H1 (cell line): ENCODE measurements around the gene MORC4. TPM values are rescaled to one million over a fixed set of nuclear protein-coding genes. Genes with fewer than 3 reads are reported as not detected.
A peak's percentile ranks its signal among the peaks of the same experiment; 100 is the strongest.

Experiments
- CTCF ChIA-PET: fragments of 300-600 bp; sonication (Branson Sonifier 250); formaldehyde crosslinking; loops from one replicate; lab custom pipeline; 2021; ENCODE audit not compliant: partially characterized antibody; lab: Charles Lee
- POLR2A ChIA-PET: fragments of 300-600 bp; sonication (Branson Sonifier 250); formaldehyde crosslinking; loops from one replicate; lab custom pipeline; 2021; ENCODE audit warnings: inconsistent platforms; ENCODE audit not compliant: partially characterized antibody; lab: Charles Lee
- DNase-seq, 2 experiments: peaks; one replicate each; pipeline versions ENCODE4 v3.0.0 to v3.0.0-alpha.2; 2010 to 2022; ENCODE audit warnings: low spot score in 2 of 2, low read depth in 1 of 2, mixed read lengths in 1 of 2
- FAIRE-seq: peaks from 2 replicates; lab custom pipeline; 2011; peaks lifted over from hg19 to GRCh38; lab: Jason Lieb, UNC
- H2AFZ ChIP-seq: 2 replicates; pipeline ENCODE4 v1.8.1; 2012; ENCODE audit warnings: low read length, inconsistent platforms
- H2AK5ac ChIP-seq: 2 replicates; pipeline ENCODE4 v1.6.1; 2013; ENCODE audit warnings: low read depth, low read length
- H2BK120ac ChIP-seq: replicated peaks from 2 replicates; pipeline ENCODE3; 2013; ENCODE audit warnings: low read depth, low read length, inconsistent platforms
- H2BK12ac ChIP-seq: 2 replicates; pipeline ENCODE4 v1.6.1; 2013; ENCODE audit warnings: low read depth, low read length
- H2BK15ac ChIP-seq: 2 replicates; pipeline ENCODE4 v1.6.1; 2013; ENCODE audit warnings: low read length
- H2BK20ac ChIP-seq: 2 replicates; pipeline ENCODE4 v1.6.1; 2013; ENCODE audit warnings: low read length
- H2BK5ac ChIP-seq: 2 replicates; pipeline ENCODE4 v1.6.1; 2013; ENCODE audit warnings: low read depth, low read length
- H3K14ac ChIP-seq: 2 replicates; pipeline ENCODE4 v1.6.1; 2013; ENCODE audit warnings: inconsistent platforms; ENCODE audit not compliant: insufficient read length
- H3K18ac ChIP-seq: 2 replicates; pipeline ENCODE4 v1.6.1; 2013; ENCODE audit warnings: low read length; ENCODE audit errors: extremely low read depth
- H3K23ac ChIP-seq: 2 replicates; pipeline ENCODE4 v1.6.1; 2013; ENCODE audit warnings: inconsistent platforms; ENCODE audit not compliant: insufficient read length
- H3K23me2 ChIP-seq: 2 replicates; pipeline ENCODE4 v1.6.1; 2013; ENCODE audit warnings: low read depth, low read length
- H3K27ac ChIP-seq: 2 replicates; pipeline ENCODE4 v1.6.1; 2011; ENCODE audit warnings: low read depth, low read length, inconsistent platforms
- H3K27me3 ChIP-seq, 4 experiments: replicated peaks in 1 of 4; 1 replicate in 1 of 4; 2 replicates in 3 of 4; pipeline versions ENCODE4 v1.6.1 to v1.8.1; 2011 to 2013; ENCODE audit warnings: low read length in 3 of 4, mild to moderate bottlenecking in 3 of 4, inconsistent platforms in 2 of 4, mixed read lengths in 2 of 4, moderate library complexity in 1 of 4; ENCODE audit not compliant: control insufficient read depth in 3 of 4, insufficient read depth in 3 of 4; ENCODE audit errors: extremely low read depth in 1 of 4
- H3K36me3 ChIP-seq, 4 experiments: 2 replicates each; pipeline versions ENCODE4 v1.6.1 to v1.8.1; 2011 to 2013; ENCODE audit warnings: mild to moderate bottlenecking in 4 of 4, low read length in 3 of 4, moderate library complexity in 2 of 4, control low read depth in 1 of 4, inconsistent platforms in 1 of 4; ENCODE audit not compliant: insufficient read depth in 4 of 4, control insufficient read depth in 2 of 4
- H3K4ac ChIP-seq: replicated peaks from 2 replicates; pipeline ENCODE3; 2013; ENCODE audit warnings: low read length, low read depth, mixed read lengths, inconsistent platforms; ENCODE audit not compliant: insufficient read length
- H3K4me1 ChIP-seq, 4 experiments: replicated peaks in 1 of 4; 1 replicate in 1 of 4; 2 replicates in 3 of 4; pipeline versions ENCODE4 v1.6.1 to v1.8.1; 2011 to 2013; ENCODE audit warnings: low read length in 3 of 4, inconsistent platforms in 2 of 4, mixed read lengths in 1 of 4; ENCODE audit not compliant: insufficient read depth in 4 of 4, control insufficient read depth in 3 of 4
- H3K4me2 ChIP-seq, 2 experiments: 2 replicates each; pipeline versions ENCODE4 v1.6.1 to v1.8.1; 2011 to 2013; ENCODE audit warnings: low read depth in 2 of 2, low read length in 2 of 2, control low read depth in 1 of 2, inconsistent platforms in 1 of 2, mild to moderate bottlenecking in 1 of 2; ENCODE audit not compliant: insufficient read depth in 1 of 2
- H3K4me3 ChIP-seq, 4 experiments: fragments of 200-600, 300-600 bp in 1 of 4; sonication (generic), shearing (Covaris generic), sonication (Bioruptor Twin) in 1 of 4; 2 replicates each; pipeline versions ENCODE4 v1.5.1 to v1.8.1; 2011 to 2016; ENCODE audit warnings: low read length in 4 of 4, low read depth in 3 of 4, control low read depth in 2 of 4, inconsistent platforms in 2 of 4, mild to moderate bottlenecking in 2 of 4, mixed read lengths in 1 of 4, moderate library complexity in 1 of 4; ENCODE audit not compliant: insufficient read depth in 2 of 4; ENCODE audit errors: extremely low read depth in 1 of 4
- H3K56ac ChIP-seq: replicated peaks from 2 replicates; pipeline ENCODE3; 2013; ENCODE audit warnings: low read depth, mild to moderate bottlenecking, mixed read lengths, low read length, inconsistent platforms; ENCODE audit not compliant: insufficient read length
- H3K79me1 ChIP-seq: 2 replicates; pipeline ENCODE4 v1.6.1; 2013; ENCODE audit warnings: low read depth, low read length, control low read depth
- H3K79me2 ChIP-seq, 2 experiments: 2 replicates each; pipeline versions ENCODE4 v1.6.1 to v1.8.1; 2012 to 2013; ENCODE audit warnings: low read length in 2 of 2, mild to moderate bottlenecking in 2 of 2, inconsistent platforms in 1 of 2; ENCODE audit not compliant: insufficient read depth in 2 of 2, control insufficient read depth in 1 of 2
- H3K9ac ChIP-seq, 4 experiments: replicated peaks in 1 of 4; 1 replicate in 1 of 4; 2 replicates in 3 of 4; pipeline versions ENCODE4 v1.6.1 to v1.8.1; 2011 to 2013; ENCODE audit warnings: low read depth in 3 of 4, low read length in 3 of 4, control low read depth in 2 of 4, mild to moderate bottlenecking in 2 of 4, moderate library complexity in 2 of 4, inconsistent platforms in 1 of 4; ENCODE audit errors: extremely low read depth in 1 of 4
- H3K9me3 ChIP-seq, 2 experiments: 2 replicates each; pipeline versions ENCODE4 v1.6.1 to v1.8.1; 2012 to 2013; ENCODE audit warnings: mild to moderate bottlenecking in 2 of 2, moderate library complexity in 2 of 2, control low read depth in 1 of 2, inconsistent platforms in 1 of 2, low read depth in 1 of 2, low read length in 1 of 2, mixed read lengths in 1 of 2; ENCODE audit not compliant: insufficient read depth in 2 of 2
- H4K20me1 ChIP-seq, 2 experiments: replicated peaks in 1 of 2; 2 replicates each; pipeline versions ENCODE3 to v1.8.1; 2011 to 2013; ENCODE audit warnings: inconsistent platforms in 2 of 2, low read length in 2 of 2, mild to moderate bottlenecking in 1 of 2; ENCODE audit not compliant: insufficient read depth in 2 of 2, control insufficient read depth in 1 of 2
- H4K5ac ChIP-seq: 2 replicates; pipeline ENCODE4 v1.6.1; 2013; ENCODE audit warnings: low read length, low read depth, mixed read lengths, inconsistent platforms; ENCODE audit not compliant: insufficient read length
- H4K8ac ChIP-seq: 2 replicates; pipeline ENCODE4 v1.8.0; 2013; ENCODE audit warnings: mild to moderate bottlenecking, moderate library complexity, low read length, inconsistent platforms; ENCODE audit not compliant: insufficient read depth; ENCODE audit errors: extremely low read depth
- H4K91ac ChIP-seq: replicated peaks from 2 replicates; pipeline ENCODE3; 2013; ENCODE audit warnings: low read length, mixed read lengths, inconsistent platforms; ENCODE audit not compliant: insufficient read length
- E2F6 ChIP-seq: IDR thresholded peaks from 2 replicates; pipeline ENCODE4 v1.6.1; 2012; ENCODE audit warnings: inconsistent platforms
- MAX ChIP-seq: IDR thresholded peaks from 2 replicates; pipeline ENCODE4 v1.6.1; 2012; ENCODE audit warnings: inconsistent platforms
- RFX5 ChIP-seq: IDR thresholded peaks from 2 replicates; pipeline ENCODE4 v1.6.1; 2011; ENCODE audit warnings: low read depth, low read length, improper control_type of control experiment, borderline replicate concordance
- RNF2 ChIP-seq: fragments of 200-900, 300-1000 bp; sonication (generic); IDR thresholded peaks from 2 replicates; pipeline ENCODE4 v1.7.1; 2016; ENCODE audit warnings: borderline replicate concordance, low read depth, mild to moderate bottlenecking, antibody characterized with exemption, low read length; ENCODE audit not compliant: poor library complexity, severe bottlenecking; ENCODE audit errors: missing control alignments
- TAF1 ChIP-seq: IDR thresholded peaks from 2 replicates; pipeline ENCODE4 v1.6.1; 2011; ENCODE audit warnings: mild to moderate bottlenecking, low read depth, low read length
- TBP ChIP-seq: IDR thresholded peaks from 2 replicates; pipeline ENCODE4 v1.6.1; 2011; ENCODE audit warnings: low read depth, low read length, improper control_type of control experiment
- TEAD4 ChIP-seq: IDR thresholded peaks from 2 replicates; pipeline ENCODE4 v1.6.1; 2012; ENCODE audit warnings: low read depth, low read length, inconsistent platforms, mixed read lengths
- YY1 ChIP-seq: IDR thresholded peaks from 2 replicates; pipeline ENCODE4 v1.6.1; 2011; ENCODE audit warnings: low read depth, mild to moderate bottlenecking, low read length
- WGBS, 2 experiments: shearing (Covaris generic) in 1 of 2; methylation state at CpG; one replicate each; pipeline versions ENCODE4 v1.1.6 to v1.1.7; 2013 to 2015; ENCODE audit warnings: low lambda C conversion rate in 2 of 2, mixed read lengths in 2 of 2, inconsistent platforms in 1 of 2, low coverage in 1 of 2, missing lambda C conversion rate in 1 of 2; ENCODE audit not compliant: insufficient replicate concordance in 2 of 2, insufficient coverage in 1 of 2, insufficient read length in 1 of 2; ENCODE audit errors: extremely low coverage in 1 of 2, missing lambda C conversion rate in 1 of 2; 5-methylcytosine and 5-hydroxymethylcytosine counted together
- long read RNA-seq, 2 experiments: library from RNA in 1 of 2; library from capped mRNA in 1 of 2; stranded (forward); transcript quantifications; one replicate each; pipeline ENCODE4 v2.0.0, GENCODE V29; 2021; ENCODE audit warnings: inconsistent platforms in 1 of 2
- polyA minus RNA-seq, 3 experiments: library from RNA; depleted of rRNA, polyadenylated mRNA; stranded (reverse); fragments of >200 nt; gene quantifications; 1 replicate in 2 of 3; 2 replicates in 1 of 3; pipeline ENCODE4 v1.2.3, GENCODE V29; 2011
- polyA plus RNA-seq, 7 experiments: library from polyadenylated mRNA; depleted of rRNA in 3 of 7; stranded (reverse) in 5 of 7; unstranded in 2 of 7; fragments of >200 nt in 5 of 7; fragments of 200-250 nt in 2 of 7; gene quantifications; 1 replicate in 5 of 7; 2 replicates in 1 of 7; 4 replicates in 1 of 7; pipeline versions ENCODE4 v1.2.1 to v1.2.3, GENCODE V29; 2011 to 2013; ENCODE audit warnings: missing spikeins in 2 of 7, mixed read lengths in 2 of 7
- total RNA-seq: library from RNA; stranded (reverse); fragmentation: NEBNext Ultra II Directional; extraction: Animal tissue kit (Norgen Biotek cat#: 25700); gene quantifications from 2 replicates; pipeline ENCODE4 v1.2.1, GENCODE V29; 2021

MORC4 gene
- 1.9 and 2.5 TPM in 2 replicates for total RNA-seq
- 0.77 and 1.4 TPM in 2 replicates for polyA plus RNA-seq (2011; rRNA removed)
- polyA plus RNA-seq (2011; cell fraction: cytosol; rRNA removed), result 1.5 TPM
- 2.2 TPM for polyA plus RNA-seq (2011; cell fraction: nucleus; rRNA removed)
- 1.7 to 2.4 TPM (median 1.9 TPM) in 4 replicates for polyA plus RNA-seq (2012, experiment 1 of 2)
- polyA plus RNA-seq (2012, experiment 2 of 2), result 0.20 TPM
- 1.9 TPM for polyA plus RNA-seq (2013, experiment 1 of 2)
- 1.7 TPM for polyA plus RNA-seq (2013, experiment 2 of 2)
- polyA minus RNA-seq (2011; rRNA and poly(A)+ RNA removed), result 1.4 and 2.3 TPM in 2 replicates
- 1.2 TPM for polyA minus RNA-seq (2011; cell fraction: cytosol; rRNA and poly(A)+ RNA removed)
- polyA minus RNA-seq (2011; cell fraction: nucleus; rRNA and poly(A)+ RNA removed), result 3.2 TPM
- long read RNA-seq, experiment 1, result 0 reads
- long read RNA-seq, experiment 2, partial matches to known transcripts, result 0 of 1 reads
- long read RNA-seq, experiment 2, other reads (novel, unspliced or antisense), result 1 of 1 reads

- H3K4me2 ChIP-seq, result peak within 1 kb of the TSS; percentile 55 to 74
- peak within 1 kb of the TSS; percentile 81 for H2AFZ ChIP-seq
- H3K9me3 ChIP-seq, result peaks cover 0 to 4% of the 10 kb centered on the region in 2 experiments; a peak in 1 of 4 replicates
- H3K79me1 ChIP-seq, result no peaks in the 10 kb centered on the region
- no peak within 1 kb of the TSS; a peak in 1 of 7 replicates for H3K9ac ChIP-seq
- H4K5ac ChIP-seq, result no peak within 1 kb of the TSS
- H3K36me3 ChIP-seq, result no peaks in the 10 kb centered on the region
- no peak within 1 kb of the TSS for H4K8ac ChIP-seq
- H2BK120ac ChIP-seq, result no peak within 1 kb of the TSS
- no peak for FAIRE-seq
- no peak within 1 kb of the TSS for H2AK5ac ChIP-seq
- peak within 1 kb of the TSS; percentile 40 to 64 (median 54) for H3K4me3 ChIP-seq
- no peak within 1 kb of the TSS for H3K23ac ChIP-seq
- H2BK12ac ChIP-seq, result no peak within 1 kb of the TSS
- no peak within 1 kb of the TSS for H2BK20ac ChIP-seq
- H4K20me1 ChIP-seq, result no peaks in the 10 kb centered on the region
- H3K23me2 ChIP-seq, result peaks cover 2% of the 10 kb centered on the region; the same call in 1 of the 2 replicates
- 0% methylated on average over 4 of the region's 42 CpGs; no CpG with 5 or more reads in 1 of the 2 experiments for WGBS, 2 experiments
- H2BK5ac ChIP-seq, result no peak within 1 kb of the TSS
- H3K14ac ChIP-seq, result no peak within 1 kb of the TSS
- H3K56ac ChIP-seq, result no peak within 1 kb of the TSS
- no peak within 1 kb of the TSS for H4K91ac ChIP-seq
- ChIA-PET POLR2A (no interaction called here), CTCF (interaction anchor here (2.1 kb wide), 1 partner anchor 14 kb away, joined by 4 read pairs; no protein-coding TSS in a partner anchor)
- H3K18ac ChIP-seq, result no peak within 1 kb of the TSS
- no peak within 1 kb of the TSS for H3K27ac ChIP-seq
- DNase-seq, result peak; percentile 58 to 74
- no peaks in the 10 kb centered on the region; a peak in 1 of 7 replicates for H3K4me1 ChIP-seq
- H2BK15ac ChIP-seq, result no peak within 1 kb of the TSS
- peaks cover 0 to 6% (median 0%) of the 10 kb centered on the region in 4 experiments; a peak in 3 of 7 replicates for H3K27me3 ChIP-seq
- no peaks in the 10 kb centered on the region for H3K79me2 ChIP-seq
- H3K4ac ChIP-seq, result no peak within 1 kb of the TSS
- TF ChIP-seq YY1 (peak; percentile 89), TEAD4 (no peak), RFX5 (no peak), TAF1 (0 out of 2 replicates have a peak, but pooled peaks have one; percentile 39), TBP (peak; percentile 40; the same call in 1 of the 2 replicates), RNF2 (no peak), E2F6 (peak; percentile 80), MAX (peak; percentile 52)
These were observed at the start of gene MORC4 for GRCh38 chrX:107000013-107000515. Gene MORC4 (minus strand): TSS chrX:107000212. CDS start chrX:106999969, 243 bp downstream.
